ENCODE measurements around the gene PCDHB3. TPM values are rescaled to one million over a fixed set of nuclear protein-coding genes. Genes with fewer than 3 reads are reported as not detected.
A peak's percentile ranks its signal among the peaks of the same experiment; 100 is the strongest.
"Not testable (repeated sequence)": the region's sequence is repeated elsewhere in the genome, so short reads cannot be mapped to it uniquely, and the experiment has no call there.

PCDHB3 gene
- total RNA-seq, 1 donor from 2014 or later = 3.7 TPM

DNA sequence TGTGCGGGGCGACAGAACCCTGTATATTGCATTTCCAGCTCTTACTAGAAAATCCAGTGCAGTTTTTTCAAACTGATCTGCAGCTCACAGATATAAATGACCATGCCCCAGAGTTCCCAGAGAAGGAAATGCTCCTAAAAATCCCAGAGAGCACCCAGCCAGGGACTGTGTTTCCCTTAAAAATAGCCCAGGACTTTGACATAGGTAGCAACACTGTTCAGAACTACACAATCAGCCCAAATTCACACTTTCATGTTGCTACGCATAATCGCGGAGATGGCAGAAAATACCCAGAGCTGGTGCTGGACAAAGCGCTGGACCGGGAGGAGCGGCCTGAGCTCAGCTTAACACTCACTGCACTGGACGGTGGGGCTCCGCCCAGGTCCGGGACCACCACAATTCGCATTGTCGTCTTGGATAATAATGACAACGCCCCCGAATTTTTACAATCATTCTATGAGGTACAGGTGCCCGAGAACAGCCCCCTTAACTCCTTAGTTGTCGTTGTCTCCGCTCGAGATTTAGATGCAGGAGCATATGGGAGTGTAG lies 35.5 kb downstream of the PCDHB3 start:
- no peak for DNase-seq

DNA sequence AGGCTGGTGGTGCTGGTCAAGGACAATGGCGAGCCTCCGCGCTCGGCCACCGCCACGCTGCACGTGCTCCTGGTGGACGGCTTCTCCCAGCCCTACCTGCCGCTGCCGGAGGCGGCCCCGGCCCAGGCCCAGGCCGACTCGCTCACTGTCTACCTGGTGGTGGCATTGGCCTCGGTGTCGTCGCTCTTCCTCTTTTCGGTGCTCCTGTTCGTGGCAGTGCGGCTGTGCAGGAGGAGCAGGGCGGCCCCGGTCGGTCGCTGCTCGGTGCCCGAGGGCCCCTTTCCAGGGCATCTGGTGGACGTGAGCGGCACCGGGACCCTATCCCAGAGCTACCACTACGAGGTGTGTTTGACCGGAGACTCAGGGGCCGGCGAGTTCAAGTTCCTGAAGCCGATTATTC lies 37.1 kb downstream of the PCDHB3 start:
- DNase-seq = not testable (repeated sequence)

DNA sequence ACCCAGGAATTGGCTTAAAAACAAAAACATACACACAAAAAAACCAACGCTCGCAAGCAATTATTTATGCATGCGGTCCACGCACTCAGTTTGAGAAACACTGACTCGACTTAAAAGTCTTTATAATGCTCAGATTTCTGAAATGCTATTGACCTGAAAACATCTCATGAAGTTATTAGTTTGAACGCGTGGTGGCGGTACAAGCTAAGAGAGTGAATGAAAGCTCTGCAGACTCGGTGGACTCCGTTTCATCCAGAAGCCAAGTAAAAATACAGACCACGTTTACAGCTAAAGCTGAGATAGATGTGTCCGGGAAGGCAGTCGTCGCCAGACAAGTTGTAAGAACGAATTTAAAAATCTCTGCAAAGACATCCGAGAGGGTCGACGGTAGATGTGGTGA lies 49.5 kb downstream of the PCDHB3 start, which contains the start of gene PCDHB6:
Gene PCDHB6 (plus strand): TSS at position 246 of the 400 bp plus-strand sequence. CDS start 201 bp downstream, outside the sequence.
- DNase-seq = peak; percentile 40

DNA sequence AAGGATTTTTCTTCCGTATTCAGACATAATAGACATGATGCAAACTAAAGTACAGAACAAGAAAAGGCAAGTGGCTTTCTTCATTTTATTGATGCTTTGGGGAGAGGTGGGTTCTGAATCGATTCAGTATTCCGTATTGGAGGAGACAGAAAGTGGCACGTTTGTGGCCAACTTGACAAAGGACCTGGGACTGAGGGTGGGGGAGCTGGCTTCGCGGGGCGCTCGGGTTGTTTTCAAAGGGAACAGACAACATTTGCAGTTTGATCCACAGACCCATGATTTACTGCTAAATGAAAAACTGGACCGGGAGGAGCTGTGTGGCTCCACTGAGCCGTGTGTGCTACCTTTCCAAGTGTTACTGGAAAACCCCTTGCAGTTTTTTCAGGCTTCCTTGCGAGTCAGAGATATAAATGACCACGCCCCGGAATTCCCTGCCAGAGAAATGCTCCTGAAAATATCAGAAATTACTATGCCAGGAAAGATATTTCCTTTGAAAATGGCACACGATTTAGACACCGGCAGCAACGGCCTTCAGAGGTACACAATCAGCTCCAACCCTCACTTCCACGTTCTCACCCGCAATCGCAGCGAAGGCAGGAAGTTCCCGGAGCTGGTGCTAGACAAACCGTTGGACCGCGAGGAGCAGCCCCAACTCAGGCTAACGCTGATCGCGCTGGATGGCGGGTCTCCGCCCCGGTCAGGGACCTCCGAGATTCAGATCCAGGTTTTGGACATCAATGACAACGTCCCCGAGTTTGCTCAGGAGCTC lies 50.1 kb downstream of the PCDHB3 start:
- DNase-seq = no peak

DNA sequence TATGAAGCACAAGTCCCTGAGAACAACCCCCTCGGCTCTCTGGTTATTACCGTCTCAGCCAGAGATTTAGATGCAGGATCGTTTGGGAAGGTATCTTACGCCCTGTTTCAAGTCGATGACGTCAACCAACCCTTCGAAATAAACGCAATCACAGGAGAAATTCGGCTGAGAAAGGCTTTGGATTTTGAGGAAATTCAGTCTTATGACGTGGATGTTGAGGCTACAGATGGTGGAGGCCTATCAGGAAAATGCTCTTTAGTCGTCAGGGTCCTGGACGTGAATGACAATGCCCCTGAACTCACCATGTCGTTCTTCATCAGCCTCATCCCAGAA lies 50.7 kb downstream of the PCDHB3 start:
- DNase-seq = no peak

DNA sequence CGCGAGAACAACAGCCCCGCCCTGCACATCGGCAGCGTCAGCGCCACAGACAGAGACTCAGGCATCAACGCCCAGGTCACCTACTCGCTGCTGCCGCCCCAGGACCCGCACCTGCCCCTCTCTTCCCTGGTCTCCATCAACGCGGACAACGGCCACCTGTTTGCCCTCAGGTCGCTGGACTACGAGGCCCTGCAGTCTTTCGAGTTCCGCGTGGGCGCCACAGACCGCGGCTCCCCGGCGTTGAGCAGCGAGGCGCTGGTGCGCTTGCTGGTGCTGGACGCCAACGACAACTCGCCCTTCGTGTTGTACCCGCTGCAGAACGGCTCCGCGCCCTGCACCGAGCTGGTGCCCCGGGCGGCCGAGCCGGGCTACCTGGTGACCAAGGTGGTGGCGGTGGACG lies 51.4 kb downstream of the PCDHB3 start:
- DNase-seq = not testable (repeated sequence)

DNA sequence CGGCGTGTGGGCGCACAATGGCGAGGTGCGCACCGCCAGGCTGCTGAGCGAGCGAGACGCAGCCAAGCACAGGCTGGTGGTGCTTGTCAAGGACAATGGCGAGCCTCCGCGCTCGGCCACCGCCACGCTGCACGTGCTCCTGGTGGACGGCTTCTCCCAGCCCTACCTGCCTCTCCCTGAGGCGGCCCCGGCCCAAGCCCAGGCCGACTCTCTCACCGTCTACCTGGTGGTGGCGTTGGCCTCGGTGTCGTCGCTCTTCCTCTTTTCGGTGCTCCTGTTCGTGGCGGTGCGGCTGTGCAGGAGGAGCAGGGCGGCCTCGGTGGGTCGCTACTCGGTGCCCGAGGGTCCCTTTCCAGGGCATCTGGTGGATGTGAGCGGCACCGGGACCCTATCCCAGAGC lies 51.8 kb downstream of the PCDHB3 start:
- not testable (repeated sequence) for DNase-seq

Other genes with a start within 250 kb of the PCDHB3 start
- gene PCDHA10, start 244.6 kb upstream of the PCDHB3 start, total RNA-seq = 0.21 TPM
- 0.51 TPM for gene PCDHA11, start 231.5 kb upstream of the PCDHB3 start, total RNA-seq
- 0.10 TPM for gene PCDHA12, start 225.2 kb upstream of the PCDHB3 start, total RNA-seq
- gene PCDHA13, start 218.3 kb upstream of the PCDHB3 start, total RNA-seq = 0.31 TPM
- gene PCDHAC1, start 174.2 kb upstream of the PCDHB3 start, total RNA-seq = 0.41 TPM
- gene PCDHAC2, start 134.0 kb upstream of the PCDHB3 start, total RNA-seq = 4.6 TPM
- gene PCDHB1, start 49.1 kb upstream of the PCDHB3 start, total RNA-seq = not detected
- 4.4 TPM for gene PCDHB2, start 5.9 kb upstream of the PCDHB3 start, total RNA-seq
- gene PCDHB4, start 21.3 kb downstream of the PCDHB3 start, total RNA-seq = 4.0 TPM
- gene PCDHB5, start 34.7 kb downstream of the PCDHB3 start, total RNA-seq = 5.6 TPM
- 0.82 TPM for gene PCDHB6, start 49.6 kb downstream of the PCDHB3 start, total RNA-seq
- 3.3 TPM for gene PCDHB7, start 72.2 kb downstream of the PCDHB3 start, total RNA-seq
- gene PCDHB8, start 77.3 kb downstream of the PCDHB3 start, total RNA-seq = 2.3 TPM
- gene PCDHB16, start 81.9 kb downstream of the PCDHB3 start, total RNA-seq = 4.1 TPM
- 1.7 TPM for gene PCDHB9, start 86.7 kb downstream of the PCDHB3 start, total RNA-seq
- gene PCDHB10, start 91.9 kb downstream of the PCDHB3 start, total RNA-seq = 6.1 TPM
- gene PCDHB11, start 99.2 kb downstream of the PCDHB3 start, total RNA-seq = 5.9 TPM
- 4.8 TPM for gene PCDHB12, start 108.2 kb downstream of the PCDHB3 start, total RNA-seq
- 4.4 TPM for gene PCDHB13, start 113.4 kb downstream of the PCDHB3 start, total RNA-seq
- gene PCDHB14, start 122.9 kb downstream of the PCDHB3 start, total RNA-seq = 7.8 TPM
- gene PCDHB15, start 144.9 kb downstream of the PCDHB3 start, total RNA-seq = 9.9 TPM
- not detected for gene SLC25A2, start 203.6 kb downstream of the PCDHB3 start, total RNA-seq
- gene TAF7, start 220.3 kb downstream of the PCDHB3 start, total RNA-seq = 93.2 TPM
- gene PCDHGA1, start 230.0 kb downstream of the PCDHB3 start, total RNA-seq = 1.8 TPM
- 3.7 TPM for gene PCDHGA2, start 238.3 kb downstream of the PCDHB3 start, total RNA-seq
- gene PCDHGA3, start 243.4 kb downstream of the PCDHB3 start, total RNA-seq = 3.9 TPM
- gene PCDHGB1, start 249.6 kb downstream of the PCDHB3 start, total RNA-seq = 3.7 TPM

Data from tongue (tissue), 2 donors.